Measurements from ENCODE around the gene SOS1. TPM values are rescaled to one million over a fixed set of nuclear protein-coding genes. Genes with fewer than 3 reads are reported as not detected.
A peak's percentile ranks its signal among the peaks of the same experiment; 100 is the strongest.

SOS1 gene
- total RNA-seq, 1 experiment from 2014 or later: 28.4 TPM

DNA sequence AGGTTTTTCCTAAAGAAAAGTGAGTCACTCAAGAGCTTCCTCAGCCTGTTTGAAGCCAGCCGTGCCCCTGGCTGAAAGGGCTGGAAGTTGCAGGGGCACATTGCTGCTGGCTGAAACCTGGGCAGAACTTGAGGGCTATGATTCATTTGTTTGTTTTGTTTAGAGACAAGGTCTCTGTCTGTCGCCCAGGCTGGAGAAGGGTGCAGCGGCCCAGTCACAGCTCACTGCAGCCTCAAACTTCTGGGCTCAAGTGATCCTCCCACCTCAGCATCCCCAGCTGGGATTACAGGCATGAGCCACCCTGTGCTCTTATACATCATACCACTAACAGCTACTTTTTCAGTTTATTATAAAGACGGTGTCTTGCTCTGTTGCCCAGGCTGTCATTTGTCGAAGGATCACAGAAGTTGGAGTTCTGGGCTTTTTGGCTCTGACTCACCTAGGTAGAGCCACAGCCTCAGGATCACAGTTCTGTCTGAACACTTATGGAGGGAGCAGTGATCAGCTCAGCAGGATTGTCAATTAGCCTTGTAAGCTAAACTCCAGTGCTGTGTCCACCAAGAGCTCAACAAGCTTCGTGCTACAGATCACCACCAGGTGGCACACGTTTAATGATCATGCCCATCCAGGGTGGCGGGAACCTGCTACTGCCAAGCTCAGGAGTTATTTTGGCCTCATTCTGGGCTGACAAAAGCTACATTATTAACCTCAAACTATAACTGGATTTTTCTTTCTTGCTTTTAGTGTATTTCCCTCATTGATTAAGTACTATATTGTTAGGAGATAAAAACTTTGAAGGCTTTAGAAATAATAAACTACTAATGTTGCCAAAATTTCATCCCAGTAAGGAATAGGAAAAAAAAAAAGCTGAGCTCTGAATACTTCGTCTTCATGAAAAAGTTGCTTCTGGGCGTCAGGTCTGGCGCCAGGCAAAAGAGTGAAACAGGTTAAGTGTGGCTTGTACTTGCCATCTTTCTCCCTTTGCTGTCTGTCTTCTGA lies 173.3 kb downstream of the SOS1 start (continued):
- TF ChIP-seq, protein P1, sequence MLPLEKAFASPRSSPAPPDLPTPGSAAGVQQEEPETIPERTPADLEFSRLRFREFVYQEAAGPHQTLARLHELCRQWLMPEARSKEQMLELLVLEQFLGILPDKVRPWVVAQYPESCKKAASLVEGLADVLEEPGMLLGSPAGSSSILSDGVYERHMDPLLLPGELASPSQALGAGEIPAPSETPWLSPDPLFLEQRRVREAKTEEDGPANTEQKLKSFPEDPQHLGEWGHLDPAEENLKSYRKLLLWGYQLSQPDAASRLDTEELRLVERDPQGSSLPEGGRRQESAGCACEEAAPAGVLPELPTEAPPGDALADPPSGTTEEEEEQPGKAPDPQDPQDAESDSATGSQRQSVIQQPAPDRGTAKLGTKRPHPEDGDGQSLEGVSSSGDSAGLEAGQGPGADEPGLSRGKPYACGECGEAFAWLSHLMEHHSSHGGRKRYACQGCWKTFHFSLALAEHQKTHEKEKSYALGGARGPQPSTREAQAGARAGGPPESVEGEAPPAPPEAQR (CRISPR knock-in tag; IDR thresholded peaks at IDR 0.05): no peak
- TF ChIP-seq ZBTB21 (CRISPR knock-in tag; IDR thresholded peaks at IDR 0.05; ENCODE audit: borderline replicate concordance): no peak
- TF ChIP-seq, protein P2, sequence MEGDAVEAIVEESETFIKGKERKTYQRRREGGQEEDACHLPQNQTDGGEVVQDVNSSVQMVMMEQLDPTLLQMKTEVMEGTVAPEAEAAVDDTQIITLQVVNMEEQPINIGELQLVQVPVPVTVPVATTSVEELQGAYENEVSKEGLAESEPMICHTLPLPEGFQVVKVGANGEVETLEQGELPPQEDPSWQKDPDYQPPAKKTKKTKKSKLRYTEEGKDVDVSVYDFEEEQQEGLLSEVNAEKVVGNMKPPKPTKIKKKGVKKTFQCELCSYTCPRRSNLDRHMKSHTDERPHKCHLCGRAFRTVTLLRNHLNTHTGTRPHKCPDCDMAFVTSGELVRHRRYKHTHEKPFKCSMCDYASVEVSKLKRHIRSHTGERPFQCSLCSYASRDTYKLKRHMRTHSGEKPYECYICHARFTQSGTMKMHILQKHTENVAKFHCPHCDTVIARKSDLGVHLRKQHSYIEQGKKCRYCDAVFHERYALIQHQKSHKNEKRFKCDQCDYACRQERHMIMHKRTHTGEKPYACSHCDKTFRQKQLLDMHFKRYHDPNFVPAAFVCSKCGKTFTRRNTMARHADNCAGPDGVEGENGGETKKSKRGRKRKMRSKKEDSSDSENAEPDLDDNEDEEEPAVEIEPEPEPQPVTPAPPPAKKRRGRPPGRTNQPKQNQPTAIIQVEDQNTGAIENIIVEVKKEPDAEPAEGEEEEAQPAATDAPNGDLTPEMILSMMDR (IDR thresholded peaks at IDR 0.05): peak; percentile 53

DNA sequence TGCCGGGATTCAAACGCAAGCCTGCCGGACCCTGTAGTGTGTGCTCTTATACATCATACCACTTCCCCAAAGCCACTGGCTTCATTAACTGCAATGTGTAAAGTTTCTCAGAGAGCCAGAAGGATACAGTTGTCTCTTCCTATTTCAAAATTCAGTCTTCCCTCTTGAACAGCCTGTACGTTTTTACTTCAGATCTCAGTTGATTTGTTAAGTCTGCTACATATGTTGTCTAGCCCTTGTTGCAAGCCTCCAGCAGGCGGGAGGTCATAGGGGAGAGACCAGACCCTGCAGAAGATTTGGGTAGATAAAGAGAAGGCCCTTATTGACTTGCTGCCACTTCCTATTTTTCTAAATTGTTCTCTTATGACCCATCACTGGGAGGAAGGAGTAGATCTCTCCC lies 174.9 kb downstream of the SOS1 start:
- ChIA-PET CTCF (interaction anchor here (2.3 to 4.1 kb wide), 5 partner anchors 70 to 283 kb away, joined by 12 to 121 read pairs (median 29); partner anchors contain the start of genes DHX57 and MORN2), POLR2A (no interaction called here)
- TF ChIP-seq, protein P3, sequence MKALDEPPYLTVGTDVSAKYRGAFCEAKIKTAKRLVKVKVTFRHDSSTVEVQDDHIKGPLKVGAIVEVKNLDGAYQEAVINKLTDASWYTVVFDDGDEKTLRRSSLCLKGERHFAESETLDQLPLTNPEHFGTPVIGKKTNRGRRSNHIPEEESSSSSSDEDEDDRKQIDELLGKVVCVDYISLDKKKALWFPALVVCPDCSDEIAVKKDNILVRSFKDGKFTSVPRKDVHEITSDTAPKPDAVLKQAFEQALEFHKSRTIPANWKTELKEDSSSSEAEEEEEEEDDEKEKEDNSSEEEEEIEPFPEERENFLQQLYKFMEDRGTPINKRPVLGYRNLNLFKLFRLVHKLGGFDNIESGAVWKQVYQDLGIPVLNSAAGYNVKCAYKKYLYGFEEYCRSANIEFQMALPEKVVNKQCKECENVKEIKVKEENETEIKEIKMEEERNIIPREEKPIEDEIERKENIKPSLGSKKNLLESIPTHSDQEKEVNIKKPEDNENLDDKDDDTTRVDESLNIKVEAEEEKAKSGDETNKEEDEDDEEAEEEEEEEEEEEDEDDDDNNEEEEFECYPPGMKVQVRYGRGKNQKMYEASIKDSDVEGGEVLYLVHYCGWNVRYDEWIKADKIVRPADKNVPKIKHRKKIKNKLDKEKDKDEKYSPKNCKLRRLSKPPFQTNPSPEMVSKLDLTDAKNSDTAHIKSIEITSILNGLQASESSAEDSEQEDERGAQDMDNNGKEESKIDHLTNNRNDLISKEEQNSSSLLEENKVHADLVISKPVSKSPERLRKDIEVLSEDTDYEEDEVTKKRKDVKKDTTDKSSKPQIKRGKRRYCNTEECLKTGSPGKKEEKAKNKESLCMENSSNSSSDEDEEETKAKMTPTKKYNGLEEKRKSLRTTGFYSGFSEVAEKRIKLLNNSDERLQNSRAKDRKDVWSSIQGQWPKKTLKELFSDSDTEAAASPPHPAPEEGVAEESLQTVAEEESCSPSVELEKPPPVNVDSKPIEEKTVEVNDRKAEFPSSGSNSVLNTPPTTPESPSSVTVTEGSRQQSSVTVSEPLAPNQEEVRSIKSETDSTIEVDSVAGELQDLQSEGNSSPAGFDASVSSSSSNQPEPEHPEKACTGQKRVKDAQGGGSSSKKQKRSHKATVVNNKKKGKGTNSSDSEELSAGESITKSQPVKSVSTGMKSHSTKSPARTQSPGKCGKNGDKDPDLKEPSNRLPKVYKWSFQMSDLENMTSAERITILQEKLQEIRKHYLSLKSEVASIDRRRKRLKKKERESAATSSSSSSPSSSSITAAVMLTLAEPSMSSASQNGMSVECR (CRISPR knock-in tag; IDR thresholded peaks at IDR 0.05; ENCODE audit: borderline replicate concordance): no peak
- TF ChIP-seq, protein P4, sequence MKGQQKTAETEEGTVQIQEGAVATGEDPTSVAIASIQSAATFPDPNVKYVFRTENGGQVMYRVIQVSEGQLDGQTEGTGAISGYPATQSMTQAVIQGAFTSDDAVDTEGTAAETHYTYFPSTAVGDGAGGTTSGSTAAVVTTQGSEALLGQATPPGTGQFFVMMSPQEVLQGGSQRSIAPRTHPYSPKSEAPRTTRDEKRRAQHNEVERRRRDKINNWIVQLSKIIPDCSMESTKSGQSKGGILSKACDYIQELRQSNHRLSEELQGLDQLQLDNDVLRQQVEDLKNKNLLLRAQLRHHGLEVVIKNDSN (CRISPR knock-in tag; IDR thresholded peaks at IDR 0.05): no peak
- TF ChIP-seq ETV6 (CRISPR knock-in tag; IDR thresholded peaks at IDR 0.05): no peak
- TF ChIP-seq TEAD1 (CRISPR knock-in tag; IDR thresholded peaks at IDR 0.05): no peak
- TF ChIP-seq CBFB (CRISPR knock-in tag; IDR thresholded peaks at IDR 0.05; ENCODE audit: low read depth): no peak
- no peak for TF ChIP-seq NFATC4 (CRISPR knock-in tag; IDR thresholded peaks at IDR 0.05)
- TF ChIP-seq ATF1 (CRISPR knock-in tag; IDR thresholded peaks at IDR 0.05): no peak
- TF ChIP-seq PRRX2 (CRISPR knock-in tag; IDR thresholded peaks at IDR 0.05): no peak
- TF ChIP-seq, protein P5, sequence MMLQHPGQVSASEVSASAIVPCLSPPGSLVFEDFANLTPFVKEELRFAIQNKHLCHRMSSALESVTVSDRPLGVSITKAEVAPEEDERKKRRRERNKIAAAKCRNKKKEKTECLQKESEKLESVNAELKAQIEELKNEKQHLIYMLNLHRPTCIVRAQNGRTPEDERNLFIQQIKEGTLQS (CRISPR knock-in tag; conservative IDR thresholded peaks at IDR 0.05): no peak
- TF ChIP-seq, protein P6, sequence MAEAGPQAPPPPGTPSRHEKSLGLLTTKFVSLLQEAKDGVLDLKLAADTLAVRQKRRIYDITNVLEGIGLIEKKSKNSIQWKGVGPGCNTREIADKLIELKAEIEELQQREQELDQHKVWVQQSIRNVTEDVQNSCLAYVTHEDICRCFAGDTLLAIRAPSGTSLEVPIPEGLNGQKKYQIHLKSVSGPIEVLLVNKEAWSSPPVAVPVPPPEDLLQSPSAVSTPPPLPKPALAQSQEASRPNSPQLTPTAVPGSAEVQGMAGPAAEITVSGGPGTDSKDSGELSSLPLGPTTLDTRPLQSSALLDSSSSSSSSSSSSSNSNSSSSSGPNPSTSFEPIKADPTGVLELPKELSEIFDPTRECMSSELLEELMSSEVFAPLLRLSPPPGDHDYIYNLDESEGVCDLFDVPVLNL (CRISPR knock-in tag; IDR thresholded peaks at IDR 0.05; ENCODE audit: borderline replicate concordance, low read depth): no peak
- no peak for TF ChIP-seq NR3C1 (CRISPR knock-in tag; conservative IDR thresholded peaks at IDR 0.05; ENCODE audit: low read depth)
- TF ChIP-seq, protein P7, sequence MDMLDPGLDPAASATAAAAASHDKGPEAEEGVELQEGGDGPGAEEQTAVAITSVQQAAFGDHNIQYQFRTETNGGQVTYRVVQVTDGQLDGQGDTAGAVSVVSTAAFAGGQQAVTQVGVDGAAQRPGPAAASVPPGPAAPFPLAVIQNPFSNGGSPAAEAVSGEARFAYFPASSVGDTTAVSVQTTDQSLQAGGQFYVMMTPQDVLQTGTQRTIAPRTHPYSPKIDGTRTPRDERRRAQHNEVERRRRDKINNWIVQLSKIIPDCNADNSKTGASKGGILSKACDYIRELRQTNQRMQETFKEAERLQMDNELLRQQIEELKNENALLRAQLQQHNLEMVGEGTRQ (CRISPR knock-in tag; IDR thresholded peaks at IDR 0.05): no peak
- TF ChIP-seq, protein P8, sequence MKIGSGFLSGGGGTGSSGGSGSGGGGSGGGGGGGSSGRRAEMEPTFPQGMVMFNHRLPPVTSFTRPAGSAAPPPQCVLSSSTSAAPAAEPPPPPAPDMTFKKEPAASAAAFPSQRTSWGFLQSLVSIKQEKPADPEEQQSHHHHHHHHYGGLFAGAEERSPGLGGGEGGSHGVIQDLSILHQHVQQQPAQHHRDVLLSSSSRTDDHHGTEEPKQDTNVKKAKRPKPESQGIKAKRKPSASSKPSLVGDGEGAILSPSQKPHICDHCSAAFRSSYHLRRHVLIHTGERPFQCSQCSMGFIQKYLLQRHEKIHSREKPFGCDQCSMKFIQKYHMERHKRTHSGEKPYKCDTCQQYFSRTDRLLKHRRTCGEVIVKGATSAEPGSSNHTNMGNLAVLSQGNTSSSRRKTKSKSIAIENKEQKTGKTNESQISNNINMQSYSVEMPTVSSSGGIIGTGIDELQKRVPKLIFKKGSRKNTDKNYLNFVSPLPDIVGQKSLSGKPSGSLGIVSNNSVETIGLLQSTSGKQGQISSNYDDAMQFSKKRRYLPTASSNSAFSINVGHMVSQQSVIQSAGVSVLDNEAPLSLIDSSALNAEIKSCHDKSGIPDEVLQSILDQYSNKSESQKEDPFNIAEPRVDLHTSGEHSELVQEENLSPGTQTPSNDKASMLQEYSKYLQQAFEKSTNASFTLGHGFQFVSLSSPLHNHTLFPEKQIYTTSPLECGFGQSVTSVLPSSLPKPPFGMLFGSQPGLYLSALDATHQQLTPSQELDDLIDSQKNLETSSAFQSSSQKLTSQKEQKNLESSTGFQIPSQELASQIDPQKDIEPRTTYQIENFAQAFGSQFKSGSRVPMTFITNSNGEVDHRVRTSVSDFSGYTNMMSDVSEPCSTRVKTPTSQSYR (CRISPR knock-in tag; IDR thresholded peaks at IDR 0.05): no peak
- no peak for TF ChIP-seq GTF2I (CRISPR knock-in tag; conservative IDR thresholded peaks at IDR 0.05)
- no peak for TF ChIP-seq SMAD4 (CRISPR knock-in tag; IDR thresholded peaks at IDR 0.05)
- no peak for TF ChIP-seq ESRRA (CRISPR knock-in tag; IDR thresholded peaks at IDR 0.05; ENCODE audit: borderline replicate concordance)
- no peaks in the 10 kb centered on the region for H3K36me3 Mint-ChIP-seq
- no peaks in the 10 kb centered on the region for H3K9me3 Mint-ChIP-seq
- peaks cover 2% of the 10 kb centered on the region; the same call in 1 of the 2 replicates for H3K27me3 Mint-ChIP-seq (ENCODE audit: low read depth)
- H3K4me3 Mint-ChIP-seq: no peak overlapping the region
- H3K4me1 Mint-ChIP-seq: peaks cover 31% of the 10 kb centered on the region
- no peak overlapping the region for H3K27ac Mint-ChIP-seq
- ATAC-seq: no peak
- DNase-seq (ENCODE audit: low spot score): no peak

All from WTC11 (cell line).